K562 (cell line): Measurements from ENCODE around the gene SHFL. TPM values are rescaled to one million over a fixed set of nuclear protein-coding genes. Genes with fewer than 3 reads are reported as not detected.

ENCODE experiments used
- ATAC-seq: fragments of 200-7000 bp; cut with Tn5 transposase; 3 replicates; pipeline ENCODE4 v1.9.1; 2020; ENCODE audit warnings: moderate library complexity
- BruUV-seq: library from RNA; stranded (reverse); fragments of 400-500 nt; replicated peaks from 2 replicates; lab custom pipeline; 2021; lab: Mats Ljungman, UMichigan
- CTCF ChIA-PET: fragments of 300-600 bp; formaldehyde crosslinking; extraction: SDS; loops from one replicate; lab custom pipeline; 2021; ENCODE audit warnings: low intra/inter-chr PET ratio; lab: Yijun Ruan, JAX
- POLR2A ChIA-PET: fragments of 300-600, 350-650 bp; sonication (Branson Sonifier 250); formaldehyde crosslinking; extraction: SDS; loops from one replicate; lab custom pipeline; 2021; ENCODE audit warnings: antibody characterized with exemption, inconsistent platforms; lab: Yijun Ruan, JAX
- DNase-seq, 4 experiments: peaks; one replicate each; pipeline versions ENCODE4 v3.0.0 to v3.0.0-alpha.2; 2011 to 2018; ENCODE audit warnings: low spot score in 3 of 4, mixed read lengths in 3 of 4; ENCODE audit errors: extremely low read depth in 1 of 4
- FAIRE-seq: peaks from 2 replicates; lab custom pipeline; 2011; peaks lifted over from hg19 to GRCh38; lab: Jason Lieb, UNC
- H2AFZ ChIP-seq: 2 replicates; pipeline ENCODE4 v1.6.0; 2011; ENCODE audit warnings: low read depth, low read length, control low read depth, inconsistent platforms
- H3K27ac ChIP-seq: fragments of 200-600 bp; 3 replicates; pipeline ENCODE4 v1.8.0; 2011; ENCODE audit warnings: low read depth, mild to moderate bottlenecking, control low read depth, inconsistent platforms, low read length, moderate library complexity, mixed read lengths; ENCODE audit errors: extremely low read depth
- H3K27me3 ChIP-seq, 2 experiments: fragments of 300-600 bp in 1 of 2; 2 replicates in 1 of 2; 3 replicates in 1 of 2; pipeline versions ENCODE4 v1.6.0 to v1.8.0; 2011; ENCODE audit warnings: inconsistent platforms in 2 of 2, low read length in 2 of 2, mild to moderate bottlenecking in 1 of 2, mixed read lengths in 1 of 2, moderate library complexity in 1 of 2; ENCODE audit not compliant: control insufficient read depth in 2 of 2, insufficient read depth in 2 of 2
- H3K36me3 ChIP-seq: fragments of 300-600 bp; 3 replicates; pipeline ENCODE4 v1.8.0; 2011; ENCODE audit warnings: mild to moderate bottlenecking, low read length, inconsistent platforms; ENCODE audit not compliant: control insufficient read depth, insufficient read depth
- H3K4me1 ChIP-seq, 2 experiments: fragments of 200-600 bp in 1 of 2; replicated peaks in 1 of 2; 2 replicates in 1 of 2; 3 replicates in 1 of 2; pipeline versions ENCODE4 v1.5.1 to v1.8.0; 2011; ENCODE audit warnings: inconsistent platforms in 2 of 2, low read length in 2 of 2, mild to moderate bottlenecking in 1 of 2, mixed read lengths in 1 of 2, moderate library complexity in 1 of 2; ENCODE audit not compliant: control insufficient read depth in 2 of 2, insufficient read depth in 2 of 2
- H3K4me2 ChIP-seq: 2 replicates; pipeline ENCODE4 v1.6.1; 2011; ENCODE audit warnings: low read length, control low read depth, inconsistent platforms, mixed read lengths; ENCODE audit not compliant: insufficient read depth
- H3K4me3 ChIP-seq: fragments of 200-600 bp; sonication (generic), shearing (Covaris generic); 2 replicates; pipeline ENCODE4 v1.5.1; 2016; ENCODE audit warnings: control low read depth, inconsistent platforms
- H3K79me2 ChIP-seq: fragments of 200-600 bp; 3 replicates; pipeline ENCODE4 v1.8.0; 2011; ENCODE audit warnings: low read length, inconsistent platforms; ENCODE audit not compliant: control insufficient read depth, insufficient read depth
- H3K9ac ChIP-seq, 2 experiments: 2 replicates each; pipeline versions ENCODE4 v1.6.0 to v1.6.1; 2011; ENCODE audit warnings: low read depth in 2 of 2, low read length in 2 of 2, control low read depth in 1 of 2, inconsistent platforms in 1 of 2, mild to moderate bottlenecking in 1 of 2, mixed read lengths in 1 of 2; ENCODE audit not compliant: insufficient read depth in 1 of 2
- H3K9me1 ChIP-seq: one replicate; pipeline ENCODE4 v1.6.0; 2011; ENCODE audit warnings: inconsistent platforms, mild to moderate bottlenecking, low read length, moderate library complexity; ENCODE audit not compliant: control insufficient read depth, insufficient read depth
- H3K9me3 ChIP-seq: replicated peaks from 2 replicates; pipeline ENCODE4 v1.5.1; 2011; ENCODE audit warnings: low read depth, low read length, inconsistent platforms; ENCODE audit not compliant: control insufficient read depth, insufficient read depth
- H4K20me1 ChIP-seq: replicated peaks from 2 replicates; pipeline ENCODE4 v1.6.1; 2011; ENCODE audit warnings: low read length, inconsistent platforms, mixed read lengths; ENCODE audit not compliant: control insufficient read depth, insufficient read depth
- ATF3 ChIP-seq, 2 experiments: fragments of 450-650 bp in 1 of 2; sonication (generic) in 1 of 2; formaldehyde crosslinking in 1 of 2; IDR thresholded peaks in 1 of 2; conservative IDR thresholded peaks in 1 of 2; 2 replicates each; pipeline versions ENCODE4 v1.6.1 to v1.8.1; 2016 to 2023; ENCODE audit warnings: mild to moderate bottlenecking in 2 of 2, moderate library complexity in 2 of 2, inconsistent platforms in 1 of 2, missing genetic modification reagents in 1 of 2
- CEBPB ChIP-seq: fragments of 450-650 bp; IDR thresholded peaks from 2 replicates; pipeline ENCODE4 v1.6.1; 2016; ENCODE audit warnings: missing genetic modification characterization, missing compliant biosample characterization
- CEBPG ChIP-seq, 3 experiments: fragments of 200-800 bp in 1 of 3; sonication (Bioruptor generic) in 1 of 3; sonication (generic) in 1 of 3; formaldehyde crosslinking in 1 of 3; IDR thresholded peaks in 2 of 3; conservative IDR thresholded peaks in 1 of 3; 2 replicates each; pipeline versions ENCODE4 v1.6.1 to v1.8.0; 2016 to 2022; ENCODE audit warnings: missing compliant biosample characterization in 2 of 3, missing genetic modification characterization in 2 of 3, mild to moderate bottlenecking in 1 of 3, missing genetic modification reagents in 1 of 3
- MED1 ChIP-seq: sonication (generic); formaldehyde crosslinking; IDR thresholded peaks from 2 replicates; pipeline ENCODE4 v1.8.1; 2023; ENCODE audit warnings: missing genetic modification reagents, borderline replicate concordance
- NR2F6 ChIP-seq: fragments of 450-650 bp; formaldehyde crosslinking; IDR thresholded peaks from 2 replicates; pipeline ENCODE4 v1.4.0; 2020; ENCODE audit warnings: mild to moderate bottlenecking
- XRCC5 ChIP-seq: fragments of 200-400 bp; formaldehyde crosslinking; IDR thresholded peaks from 2 replicates; pipeline ENCODE4 v1.6.1; 2017; ENCODE audit warnings: low read depth, mild to moderate bottlenecking, low read length
- WGBS: fragments of 100-300 bp; shearing (Covaris generic); methylation state at CpG from one replicate; pipeline ENCODE4 v1.1.6; 2016; ENCODE audit warnings: low coverage, mixed read lengths; ENCODE audit not compliant: insufficient coverage; ENCODE audit errors: missing lambda C conversion rate; 5-methylcytosine and 5-hydroxymethylcytosine counted together
- in situ Hi-C: fragments of 300-500 bp; cut with MboI; formaldehyde crosslinking; loops from 4 replicates; pipeline ENCODE4 v1.15.0; 2018; ENCODE audit warnings: inconsistent platforms, mixed read lengths
- intact Hi-C: fragments of 100-400 bp; cut with micrococcal nuclease; formaldehyde crosslinking; loops from 2 replicates; pipeline ENCODE4 v1.14.2; 2022
- polyA plus RNA-seq, 8 experiments: library from polyadenylated mRNA; depleted of rRNA in 4 of 8; stranded (reverse) in 5 of 8; unstranded in 3 of 8; fragments of >200 nt; fragmentation: Nextera tagmentation in 2 of 8; fragmentation: Illumina TruSeq in 1 of 8; extraction: Ambion mirVana in 2 of 8; extraction: Trizol in 1 of 8; gene quantifications; 2 replicates each; pipeline versions ENCODE4 v1.2.1 to v1.2.3, GENCODE V29; 2011 to 2014; ENCODE audit warnings: inconsistent platforms in 1 of 8, missing spikeins in 1 of 8
- total RNA-seq, 7 experiments: library from RNA; depleted of rRNA in 6 of 7; stranded (reverse); fragments of >200 nt in 6 of 7; fragmentation: Illumina TruSeq in 2 of 7; extraction: Trizol in 2 of 7; gene quantifications; 2 replicates each; pipeline versions ENCODE4 v1.2.1 to v1.2.3, GENCODE V29; 2011 to 2021; ENCODE audit warnings: low replicate concordance in 1 of 7

Gene SHFL
- total and polyA plus RNA-seq, 9 of the 15 experiments (the other 6 are each of a cell fraction or from before 2014, with no cell fraction given) = 1.5 to 25.7 (median 13.0) TPM

DNA sequence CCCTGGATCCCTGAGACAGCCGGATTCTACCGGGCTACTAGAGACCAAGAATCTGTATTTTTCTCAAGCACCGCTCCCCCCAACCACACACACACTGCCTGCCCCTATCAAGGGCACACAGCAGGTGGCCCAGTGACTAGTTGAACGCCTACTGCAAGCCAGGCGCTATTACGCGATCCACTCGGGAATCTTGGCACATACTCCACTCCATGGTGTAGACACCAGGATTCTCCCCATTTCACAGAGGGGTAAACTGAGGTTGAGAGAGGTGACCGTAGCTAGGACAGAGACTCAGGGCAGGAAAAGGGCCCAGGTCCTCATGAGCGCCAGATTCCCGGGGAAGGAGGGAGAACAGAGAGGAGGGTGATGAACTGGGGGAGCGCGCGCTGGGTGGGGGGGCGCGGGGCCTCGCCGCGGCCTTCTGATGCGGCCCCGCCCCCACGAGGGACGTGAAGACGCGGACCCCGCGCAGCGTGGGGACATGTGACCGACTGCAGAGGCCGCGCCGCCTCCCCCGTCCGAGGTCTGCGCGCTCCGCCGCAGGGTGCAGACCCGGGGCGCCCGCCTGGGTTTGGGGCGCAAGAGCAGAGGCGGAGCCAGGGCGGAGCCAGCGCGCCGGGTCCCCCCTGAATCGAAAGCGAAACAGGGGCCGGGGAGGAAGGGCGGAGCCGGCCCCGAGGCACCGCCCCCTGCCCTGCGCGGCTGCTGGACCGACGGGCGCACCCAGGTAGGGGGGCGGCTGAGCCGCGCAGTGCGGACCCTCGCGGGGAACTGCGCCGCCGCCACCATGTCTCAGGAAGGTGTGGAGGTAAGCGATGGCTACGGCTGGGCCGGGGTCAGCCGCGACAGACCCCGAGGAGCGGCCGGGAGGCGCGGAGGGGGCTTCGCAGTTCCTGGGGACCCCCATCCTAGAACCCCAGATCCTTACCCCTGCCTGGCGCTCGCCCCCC, at the start of gene SHFL (continued):
- TF ChIP-seq XRCC5 = peak; percentile 50; the same call in 1 of the 2 replicates
- no peak; the same call in 1 of the 2 replicates for TF ChIP-seq NR2F6

DNA sequence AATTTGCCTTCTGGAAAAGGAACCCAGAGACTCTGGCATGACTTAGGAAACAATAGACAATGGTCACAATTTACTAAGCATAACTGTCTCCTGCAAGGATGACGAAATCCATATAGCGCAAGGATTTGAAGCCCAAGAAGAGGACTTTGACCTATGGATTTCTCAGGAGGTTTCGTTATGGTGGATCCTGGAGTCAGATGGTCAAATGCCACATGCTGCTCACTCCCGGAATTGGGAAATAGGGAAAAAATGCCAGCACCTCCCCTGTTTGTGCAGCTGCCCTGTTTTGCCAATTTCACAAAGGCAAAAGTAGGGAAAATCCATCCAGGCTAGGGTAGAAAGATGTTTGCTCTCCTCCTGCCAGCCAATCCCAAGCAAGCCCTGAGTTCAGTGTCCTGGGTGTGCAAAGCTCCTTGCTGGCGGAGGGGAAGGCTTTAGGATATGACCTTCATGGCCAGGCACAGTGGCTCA, 49.5 kb upstream of the SHFL start:
- intact Hi-C loops (no loop called here), in situ Hi-C loops (no loop called here)
- H3K4me2 ChIP-seq = no peak overlapping the region
- no peak overlapping the region for H3K9ac ChIP-seq
- WGBS = 0% methylated on average over 5 of the region's 5 CpGs
- no peak overlapping the region for H3K27ac ChIP-seq
- no peaks in the 10 kb centered on the region for H3K9me1 ChIP-seq
- no peaks in the 10 kb centered on the region for H3K9me3 ChIP-seq
- CTCF ChIA-PET = no interaction called here
- no peak for ATAC-seq
- BruUV-seq = no TSS peak
- H3K4me1 ChIP-seq = no peaks in the 10 kb centered on the region
- H4K20me1 ChIP-seq = no peaks in the 10 kb centered on the region
- DNase-seq = no peak
- no peaks in the 10 kb centered on the region for H3K36me3 ChIP-seq
- FAIRE-seq = no peak
- H2AFZ ChIP-seq = no peak overlapping the region
- peaks cover 21 to 69% of the 10 kb centered on the region in 2 experiments; a peak in 4 of 5 replicates for H3K27me3 ChIP-seq
- peak; percentile 54 for TF ChIP-seq CEBPB (tag)
- TF ChIP-seq ATF3 (IDR thresholded peaks at IDR 0.05) = peak; percentile 59
- TF ChIP-seq ATF3 (CRISPR knock-in tag; conservative IDR thresholded peaks at IDR 0.05) = no peak
- TF ChIP-seq CEBPG (CRISPR knock-in tag; IDR thresholded peaks at IDR 0.05) = no peak
- TF ChIP-seq CEBPG (tag; conservative IDR thresholded peaks at IDR 0.05 in 1 of 2, IDR thresholded peaks at IDR 0.05 in 1 of 2) = peak in 1 of 2 experiments; percentile 77; a peak in 2 of 4 replicates
- TF ChIP-seq MED1 (CRISPR knock-in tag) = no peak
- TF ChIP-seq, all 486 proteins: peak for 3
- Histone ChIP-seq H3K79me2 (no peaks in the 10 kb centered on the region), H3K4me3 (no peak overlapping the region)
- POLR2A ChIA-PET = interaction anchor here (0.6 kb wide), 1 partner anchor 606 kb away, joined by 3 read pairs; no protein-coding TSS in a partner anchor
